GM18526 (cell line): ENCODE measurements around the gene SLC7A6.

Experiments
- POLR2A ChIP-seq: IDR thresholded peaks from 3 replicates; pipeline ENCODE4 v1.6.1; 2011; ENCODE audit not compliant: insufficient read length; ENCODE audit errors: extremely low read depth

SLC7A6 gene

DNA sequence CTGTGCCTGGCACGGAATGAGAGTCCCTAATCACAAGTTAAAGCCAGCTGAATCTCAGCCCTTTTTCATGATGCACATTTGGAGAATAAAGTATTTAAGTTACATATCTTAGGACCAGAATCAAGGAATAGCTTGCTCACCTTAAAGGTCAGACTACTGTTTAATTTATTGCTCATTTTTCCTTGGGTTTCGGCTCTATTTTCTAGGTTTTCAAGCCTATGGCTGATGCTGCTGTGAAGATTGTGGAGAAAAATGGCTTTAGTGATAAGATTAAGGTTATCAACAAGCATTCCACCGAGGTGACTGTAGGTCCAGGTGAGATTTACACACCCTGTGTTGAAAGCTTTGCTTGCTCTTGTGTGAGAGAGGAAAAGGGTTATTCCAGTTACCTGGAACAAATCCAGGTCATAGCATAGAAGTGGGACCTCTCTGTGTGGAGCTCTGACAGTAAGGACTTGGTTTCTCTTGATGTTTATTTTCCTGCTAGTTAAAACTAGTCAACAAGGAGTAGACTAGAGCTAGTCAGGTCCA, 64.6 kb downstream of the SLC7A6 start:
- no peak for TF ChIP-seq POLR2A

DNA sequence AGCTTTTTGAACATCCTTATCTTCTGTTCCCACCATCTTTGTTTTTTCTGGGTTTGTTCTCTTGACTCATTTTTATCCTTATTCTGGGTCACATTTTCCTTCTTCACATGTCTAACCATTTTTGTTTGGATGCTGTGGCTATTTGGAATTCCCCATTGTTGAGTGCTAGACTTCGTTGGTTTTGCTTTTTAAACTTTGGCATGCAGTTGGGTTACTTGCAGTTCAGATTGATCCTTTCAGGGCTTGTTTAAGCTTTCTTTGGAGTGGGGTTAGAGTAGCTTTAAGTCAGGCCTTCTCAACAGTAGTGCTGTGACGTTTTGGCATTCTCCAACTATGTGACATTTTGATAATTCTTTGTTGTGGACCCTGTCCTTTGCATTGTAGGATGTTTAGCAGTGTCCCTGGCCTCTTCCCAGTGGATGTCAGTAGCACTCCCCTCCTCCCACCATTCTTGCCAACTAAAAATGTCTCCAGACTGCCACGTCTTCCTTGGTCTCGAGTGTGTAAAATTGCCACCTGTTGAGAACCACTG, 67.6 kb downstream of the SLC7A6 start:
- no peak for TF ChIP-seq POLR2A

DNA sequence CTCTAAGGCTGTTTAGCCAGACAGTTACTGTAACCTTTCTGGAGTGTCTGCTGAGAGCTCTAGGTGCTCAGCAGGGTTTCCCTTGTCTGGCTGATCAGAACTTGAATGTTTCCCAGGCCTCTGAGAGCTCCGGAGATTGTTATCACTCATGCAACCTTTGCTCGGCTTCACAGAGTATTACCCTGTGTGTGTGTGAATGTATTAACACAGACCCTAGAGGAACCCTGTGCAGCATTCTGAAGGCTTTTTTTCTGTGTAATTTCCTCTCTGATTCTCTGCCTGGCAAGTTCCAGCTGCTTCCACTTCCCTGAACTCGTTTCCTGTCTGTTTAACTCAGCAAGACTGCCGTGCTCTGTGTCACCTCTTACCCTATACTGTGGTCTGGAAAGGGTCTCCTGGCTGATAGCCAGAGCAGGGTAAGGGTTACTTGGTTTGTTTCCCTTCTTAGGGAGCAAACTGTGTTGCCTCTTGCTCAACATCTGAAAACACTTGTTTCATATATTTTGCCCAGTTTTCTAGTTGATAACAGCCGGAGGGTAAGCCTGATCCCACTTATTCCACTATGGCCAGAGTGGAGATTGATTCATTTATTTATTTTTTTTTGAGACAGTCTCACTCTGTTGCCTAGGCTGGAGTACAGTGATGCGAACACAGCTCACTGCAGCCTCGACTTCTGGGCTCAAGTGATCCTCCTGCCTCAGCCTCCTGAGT, 68.2 kb downstream of the SLC7A6 start:
- no peak for TF ChIP-seq POLR2A

DNA sequence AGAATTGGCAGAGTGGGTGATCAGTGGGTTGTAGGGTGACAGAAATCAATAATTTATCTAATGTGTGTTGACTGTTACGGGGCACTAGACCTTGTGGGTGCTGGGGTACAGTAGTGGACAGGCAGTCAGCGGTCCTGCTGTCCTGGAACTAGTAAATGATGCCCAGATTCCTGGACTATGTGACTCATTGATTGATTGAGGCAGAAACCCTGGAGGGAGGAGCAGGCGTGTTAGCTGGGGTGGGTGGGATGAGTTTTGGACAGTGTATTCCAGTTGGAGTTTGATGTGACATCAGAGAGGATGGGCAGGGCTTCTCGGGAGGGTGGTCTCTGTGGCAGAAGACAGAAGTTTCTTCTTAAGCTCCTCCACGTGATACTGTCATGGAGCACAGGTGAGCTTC, 70.8 kb downstream of the SLC7A6 start:
- TF ChIP-seq POLR2A: no peak

DNA sequence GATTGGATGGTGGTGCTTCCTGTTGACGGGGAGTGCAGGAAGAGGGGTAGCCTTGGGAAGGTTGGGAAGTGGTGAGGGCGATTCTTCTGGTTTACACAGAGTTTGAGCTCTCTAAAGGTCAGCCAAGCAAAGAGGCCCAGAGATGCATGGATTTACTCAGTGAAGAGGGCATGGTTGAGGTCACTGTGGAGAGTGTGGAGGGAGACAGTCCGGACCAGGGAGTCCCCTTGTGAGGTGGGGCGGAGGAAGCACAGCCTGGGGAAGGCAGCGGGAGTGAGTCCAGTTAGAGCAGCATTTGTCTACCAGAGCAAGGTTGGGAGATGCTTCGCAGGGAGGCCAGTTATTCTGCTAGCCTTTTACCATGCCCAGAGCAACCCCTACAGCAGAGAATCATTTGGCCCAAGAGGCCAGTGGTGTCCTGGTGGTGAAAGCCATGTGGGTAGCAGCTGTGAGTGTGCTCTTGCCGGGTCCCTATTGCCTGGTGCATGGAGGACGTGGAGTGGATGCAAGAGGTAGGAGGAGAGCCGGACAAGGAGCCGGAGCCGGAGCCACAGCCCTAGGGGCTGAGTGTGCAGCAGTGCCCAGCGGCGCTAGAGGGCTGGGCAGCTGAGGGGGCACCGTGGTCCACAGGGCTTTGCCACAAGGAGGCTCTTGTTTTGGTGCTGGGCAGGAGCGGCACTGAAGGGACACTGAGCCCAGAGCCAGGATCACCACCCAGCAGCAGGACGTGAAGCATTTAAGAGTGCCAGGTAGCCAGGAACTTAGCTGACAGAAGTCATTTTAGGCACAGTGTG, 74.2 kb downstream of the SLC7A6 start:
- no peak for TF ChIP-seq POLR2A

DNA sequence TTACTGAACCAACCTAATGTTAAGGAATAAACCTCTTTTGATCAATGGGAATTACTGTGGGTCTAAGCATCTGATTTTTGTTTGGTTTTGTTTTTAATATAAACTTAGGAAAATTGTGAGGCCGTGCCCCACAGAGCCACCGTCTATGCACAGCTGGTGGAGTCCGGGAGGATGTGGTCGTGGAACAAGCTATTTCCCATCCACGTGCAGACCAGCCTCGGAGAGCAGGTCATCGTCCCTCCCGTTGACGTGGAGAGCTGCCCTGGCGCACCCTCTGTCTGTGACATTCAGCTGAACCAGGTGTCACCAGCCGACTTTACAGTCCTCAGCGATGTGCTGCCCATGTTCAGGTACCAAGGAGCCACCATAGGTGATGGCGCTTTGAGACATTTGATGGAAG, 74.9 kb downstream of the SLC7A6 start:
- TF ChIP-seq POLR2A: no peak

DNA sequence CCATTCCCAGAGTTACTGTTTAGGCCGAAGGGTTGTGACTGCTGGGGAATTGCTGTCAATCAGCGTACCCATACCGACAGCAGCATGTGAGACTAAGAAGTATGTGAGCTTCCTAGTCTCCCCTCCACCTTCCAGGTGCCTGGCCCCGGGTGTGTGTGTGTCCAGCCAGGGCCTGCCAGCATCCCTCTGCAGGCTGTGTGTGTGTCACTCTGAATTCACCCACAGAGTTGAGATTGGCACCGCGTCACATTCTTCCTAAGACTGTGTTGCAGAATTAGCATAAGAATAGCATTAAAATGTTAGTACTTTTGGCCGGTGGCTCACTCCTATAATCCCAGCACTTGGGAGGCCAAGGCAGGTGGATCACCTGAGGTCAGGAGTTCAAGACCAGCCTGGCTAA, 78.3 kb downstream of the SLC7A6 start:
- TF ChIP-seq POLR2A: no peak

DNA sequence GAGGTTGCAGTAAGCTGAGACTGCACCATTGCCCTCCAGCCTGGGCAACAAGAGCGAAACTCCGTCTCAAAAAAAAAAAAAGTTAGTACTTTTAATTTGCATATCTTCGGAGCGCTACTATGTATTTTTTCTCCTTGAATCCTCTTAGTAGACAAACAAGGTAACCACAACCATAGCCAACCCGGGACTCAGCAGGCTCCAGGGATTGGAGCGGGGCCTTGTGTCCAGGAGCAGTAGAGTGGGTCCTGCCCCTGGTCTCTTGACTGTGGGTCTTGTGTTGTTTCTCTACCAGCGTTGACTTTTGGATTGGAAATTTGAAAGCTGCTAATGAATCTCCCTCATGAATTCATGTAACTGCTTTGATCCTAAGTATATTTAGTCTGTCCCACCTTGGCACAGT, 78.8 kb downstream of the SLC7A6 start:
- no peak for TF ChIP-seq POLR2A

DNA sequence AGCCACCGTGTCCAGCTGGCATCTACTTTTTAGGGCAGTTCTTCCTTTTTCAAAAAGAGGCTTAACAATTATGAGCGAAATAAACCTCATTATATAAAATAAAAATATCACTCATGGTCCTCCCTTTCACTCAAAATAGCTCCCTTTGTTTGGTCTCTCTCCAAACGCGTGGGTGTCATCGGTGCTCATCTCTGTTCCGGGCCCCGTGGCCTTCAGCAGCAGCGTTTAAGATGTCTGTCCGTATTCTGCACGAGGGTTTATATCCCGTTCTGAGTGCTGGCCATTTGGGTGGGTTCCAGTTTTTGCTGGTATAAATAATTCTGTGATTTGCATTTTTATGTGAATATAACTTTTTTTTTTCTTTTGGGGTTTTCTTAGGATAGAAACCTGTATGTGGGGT, 79.9 kb downstream of the SLC7A6 start:
- TF ChIP-seq POLR2A: no peak

DNA sequence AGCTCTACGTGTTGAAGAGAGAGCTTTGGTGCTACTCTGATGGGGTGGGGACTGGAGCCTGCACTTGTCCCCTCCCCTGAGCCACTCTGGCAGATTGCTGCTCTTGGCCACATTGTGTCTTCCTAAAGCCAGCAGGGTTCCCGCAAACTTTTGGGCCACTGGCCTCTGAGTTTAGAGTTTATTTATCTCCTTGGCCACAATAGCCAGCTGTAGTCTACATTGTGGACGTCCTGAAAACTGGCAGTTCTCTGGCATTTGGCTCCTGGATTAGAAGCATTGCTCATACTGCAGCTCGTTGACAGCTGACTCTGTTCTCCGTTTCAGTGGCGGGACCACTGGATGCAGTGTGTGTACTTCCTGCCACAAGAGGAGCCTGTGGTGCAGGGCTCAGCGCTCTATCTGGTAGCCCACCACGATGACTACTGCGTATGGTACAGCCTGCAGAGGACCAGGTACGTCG, 81.1 kb downstream of the SLC7A6 start:
- no peak for TF ChIP-seq POLR2A

DNA sequence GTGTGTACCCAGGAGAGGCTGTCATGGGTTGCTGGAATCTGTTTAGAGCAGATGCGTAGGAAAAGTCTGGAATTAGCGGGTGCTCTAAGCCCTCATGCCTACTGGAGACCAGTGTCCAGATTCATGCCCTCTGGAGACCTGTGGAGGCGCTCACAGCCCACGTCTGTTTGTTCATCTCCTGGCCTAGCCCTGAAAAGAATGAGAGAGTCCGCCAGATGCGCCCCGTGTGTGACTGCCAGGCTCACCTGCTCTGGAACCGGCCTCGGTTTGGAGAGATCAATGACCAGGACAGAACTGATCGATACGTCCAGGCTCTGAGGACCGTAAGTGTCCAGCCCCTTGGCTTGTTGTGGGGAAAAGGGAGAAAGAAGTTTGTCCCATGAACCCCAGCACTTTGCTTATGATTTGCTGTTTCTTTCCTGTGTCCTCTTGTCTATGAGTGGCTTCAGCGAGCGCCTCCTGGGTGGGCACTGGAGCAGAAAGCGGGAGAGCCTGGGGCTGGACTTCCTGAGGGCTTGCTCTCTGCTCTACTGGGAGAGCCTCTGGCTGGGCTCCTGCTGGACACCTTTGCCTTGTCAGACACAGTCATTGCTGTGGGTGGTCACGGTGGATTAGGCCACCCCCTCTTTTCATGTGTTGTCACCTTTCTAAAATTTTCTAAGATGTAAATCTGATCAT, 81.8 kb downstream of the SLC7A6 start:
- no peak for TF ChIP-seq POLR2A

DNA sequence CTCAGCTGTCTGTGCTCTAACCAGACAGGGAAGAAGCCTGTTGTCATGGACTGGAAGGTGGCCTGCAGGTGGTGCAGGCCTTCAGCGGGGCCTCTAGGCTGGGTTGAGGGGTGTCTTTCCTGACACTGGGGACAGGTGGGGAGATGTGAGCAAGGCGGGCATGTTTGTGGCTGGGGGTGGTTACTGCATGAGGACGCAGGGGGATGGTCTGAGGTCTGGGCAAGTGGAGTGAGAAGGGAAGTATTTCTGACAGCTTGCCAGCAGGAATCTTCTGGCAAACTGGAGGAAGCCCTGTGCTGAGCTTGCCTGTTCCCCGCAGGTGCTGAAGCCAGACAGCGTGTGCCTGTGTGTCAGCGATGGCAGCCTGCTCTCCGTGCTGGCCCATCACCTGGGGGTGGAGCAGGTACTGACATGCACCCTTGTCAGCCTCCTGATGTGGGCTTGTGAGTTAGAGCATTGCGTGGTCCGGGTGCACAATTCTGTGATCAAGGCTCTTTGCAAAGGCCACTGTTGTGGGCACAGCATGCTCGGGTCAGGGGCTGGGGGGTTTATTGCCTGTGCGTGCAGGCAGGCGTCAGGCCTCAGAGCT, 82.7 kb downstream of the SLC7A6 start:
- TF ChIP-seq POLR2A: no peak

DNA sequence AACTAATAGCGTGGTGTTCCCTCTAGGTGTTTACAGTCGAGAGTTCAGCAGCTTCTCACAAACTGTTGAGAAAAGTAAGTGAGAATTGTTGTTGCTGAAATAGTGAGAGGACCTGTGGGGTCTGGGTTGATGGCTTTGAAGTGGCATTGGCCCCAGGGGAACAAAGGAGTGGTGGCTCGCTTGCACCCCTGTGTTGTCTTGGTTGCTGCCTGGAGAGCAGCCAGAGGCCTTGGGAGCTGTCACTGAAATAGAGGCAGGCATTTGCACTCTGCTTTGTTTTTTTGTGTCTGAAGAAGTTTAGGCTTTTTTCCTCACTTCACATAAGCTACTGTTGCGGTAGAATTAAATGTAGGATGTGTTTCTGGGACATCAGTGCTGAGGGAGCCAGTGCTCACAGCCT, 83.3 kb downstream of the SLC7A6 start:
- no peak for TF ChIP-seq POLR2A

DNA sequence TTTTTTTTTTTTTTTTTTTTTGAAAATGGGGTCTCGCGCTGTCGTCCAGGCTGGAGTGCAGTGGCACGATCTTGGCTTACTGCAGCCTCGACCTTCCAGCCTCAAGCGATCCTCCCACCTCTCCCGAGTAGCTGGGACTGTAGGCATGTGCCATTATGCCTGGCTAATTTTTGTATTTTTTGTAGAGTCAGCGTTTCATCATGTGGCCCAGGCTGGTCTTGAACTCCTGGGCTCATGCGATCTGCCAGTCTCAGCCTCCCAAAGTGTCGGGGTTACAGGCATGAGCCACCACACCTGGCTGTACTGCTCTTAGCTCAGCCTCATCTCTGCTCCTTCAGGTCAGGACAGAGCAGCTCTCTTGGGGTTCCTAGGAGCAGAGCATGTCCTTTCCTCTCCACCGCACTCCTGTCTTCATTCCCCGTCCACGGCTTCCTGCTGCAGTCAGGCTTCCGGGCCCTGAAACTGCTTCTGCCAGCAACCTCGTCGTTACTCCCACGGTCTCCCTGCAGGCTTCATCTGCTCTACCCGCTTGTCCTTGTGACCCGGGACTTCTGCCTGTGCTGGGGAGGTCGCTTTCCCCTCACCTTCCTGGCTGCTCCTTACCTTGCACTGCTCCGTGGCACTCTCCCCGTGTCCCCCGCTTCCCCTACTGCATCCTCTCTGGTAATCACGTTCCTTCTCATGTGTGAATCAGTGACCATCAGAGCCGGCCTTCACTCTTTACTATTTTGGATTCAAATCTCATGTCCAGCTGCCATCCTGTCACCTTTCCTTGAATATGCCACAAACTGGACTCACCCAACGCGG, 84.5 kb downstream of the SLC7A6 start:
- TF ChIP-seq POLR2A: no peak

DNA sequence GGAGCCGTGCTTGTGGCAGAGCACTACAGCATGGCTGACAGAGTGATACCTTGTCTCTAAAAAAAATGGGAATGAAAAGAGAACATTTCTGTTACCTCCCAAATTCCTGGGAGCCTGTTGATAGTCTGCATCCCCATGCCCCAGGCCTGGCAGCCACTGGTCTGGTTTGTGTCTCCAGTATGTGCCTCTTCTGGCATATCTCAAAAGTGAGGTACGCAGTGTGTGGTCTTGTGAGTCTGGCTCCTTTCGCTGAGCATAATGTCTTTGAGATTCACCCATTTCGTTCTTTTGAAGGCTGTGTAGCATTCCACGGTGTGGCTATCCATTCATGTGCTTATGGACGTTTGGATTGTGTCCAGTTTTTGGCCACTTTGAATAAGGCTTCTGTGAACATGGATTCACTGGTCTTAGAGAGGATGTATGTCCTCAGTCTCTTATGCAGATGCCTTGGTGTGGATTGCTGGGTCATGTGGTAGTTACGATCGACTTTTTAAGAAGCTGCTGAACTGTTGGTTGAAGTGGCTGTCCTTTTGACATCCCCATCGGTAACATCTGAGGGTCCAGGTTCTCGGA, 85.6 kb downstream of the SLC7A6 start:
- TF ChIP-seq POLR2A: no peak
